Muscle of arm (tissue), 12 donors: Measurements from ENCODE around the gene GAB3. TPM values are rescaled to one million over a fixed set of nuclear protein-coding genes. Genes with fewer than 3 reads are reported as not detected.
A peak's percentile ranks its signal among the peaks of the same experiment; 100 is the strongest.

ENCODE experiments used
- DNase-seq: peaks from one replicate; pipeline ENCODE4 v3.0.0-alpha.2; 2013
- polyA plus RNA-seq, 12 donors: library from polyadenylated mRNA; unstranded; fragments of 120-200 nt; gene quantifications; one replicate each; pipeline ENCODE4 v1.2.1, GENCODE V29; 2013; ENCODE audit not compliant: insufficient read length in 12 of 12

GAB3 gene
- polyA plus RNA-seq, 12 donors = 3.9 to 17.1 (median 6.4) TPM; not detected in 1

- DNase-seq = no peak
These were observed 893 bp upstream of the GAB3 start for GRCh38 chrX:154751669-154752271.

GRCh38 chrX:154751203-154751668 is 359 bp upstream of the GAB3 start:
- no peak for DNase-seq

- no peak for DNase-seq
These were observed 1.0 kb downstream of the GAB3 start for GRCh38 chrX:154749856-154750255.

- peak; percentile 81 for DNase-seq
These were observed 2.1 kb downstream of the GAB3 start for GRCh38 chrX:154748712-154749339.

- DNase-seq = no peak
These were observed 8.3 kb downstream of the GAB3 start for GRCh38 chrX:154742613-154743012.

- no peak for DNase-seq
These were observed 10.9 kb downstream of the GAB3 start for GRCh38 chrX:154739952-154740465.

- DNase-seq = peak; percentile 79
These were observed 12.7 kb downstream of the GAB3 start for GRCh38 chrX:154738011-154738738.

- DNase-seq = no peak
These were observed 13.7 kb downstream of the GAB3 start for GRCh38 chrX:154737136-154737535.

- DNase-seq = peak; percentile 57
These were observed 15.0 kb downstream of the GAB3 start for GRCh38 chrX:154735695-154736393.

- DNase-seq = no peak
These were observed 16.7 kb downstream of the GAB3 start for GRCh38 chrX:154734061-154734781.

- no peak for DNase-seq
These were observed 17.8 kb downstream of the GAB3 start for GRCh38 chrX:154733066-154733425.

- no peak for DNase-seq
These were observed 18.3 kb downstream of the GAB3 start for GRCh38 chrX:154732421-154733065.

GRCh38 chrX:154731881-154732280 is 19.0 kb downstream of the GAB3 start:
- no peak for DNase-seq

- no peak for DNase-seq
These were observed 19.7 kb downstream of the GAB3 start for GRCh38 chrX:154731184-154731583.

- no peak for DNase-seq
These were observed 20.5 kb downstream of the GAB3 start for GRCh38 chrX:154730253-154730891.

GRCh38 chrX:154729439-154729838 is 21.4 kb downstream of the GAB3 start:
- DNase-seq = no peak

GRCh38 chrX:154728431-154729190 is 22.3 kb downstream of the GAB3 start:
- DNase-seq = no peak

GRCh38 chrX:154727871-154728270 is 23.0 kb downstream of the GAB3 start:
- peak; percentile 79 for DNase-seq

GRCh38 chrX:154727418-154727817 is 23.5 kb downstream of the GAB3 start:
- DNase-seq = no peak
